SU-DHL-6 (cell line): ENCODE measurements around the gene SYT8.
"Not testable (repeated sequence)": the region's sequence is repeated elsewhere in the genome, so short reads cannot be mapped to it uniquely, and the experiment has no call there.

Experiments used
- H2AFZ ChIP-seq: fragments of 200-600 bp; sonication (generic); 2 replicates; pipeline ENCODE4 v1.6.1; 2014; ENCODE audit warnings: low read depth, mild to moderate bottlenecking, moderate library complexity, mixed read lengths, antibody characterized with exemption, low read length; ENCODE audit not compliant: severe bottlenecking
- H3F3A ChIP-seq: fragments of 200-600 bp; shearing (Covaris generic); 2 replicates; pipeline ENCODE4 v1.6.0; 2016; ENCODE audit warnings: antibody characterized with exemption, mild to moderate bottlenecking; ENCODE audit not compliant: insufficient read depth
- H3K27ac ChIP-seq: fragments of 200-600 bp; sonication (generic); 2 replicates; pipeline ENCODE4 v1.5.1; 2016; ENCODE audit warnings: low read depth, mild to moderate bottlenecking, low read length, moderate library complexity, mixed read lengths
- H3K27me3 ChIP-seq: fragments of 200-600 bp; sonication (generic), shearing (Covaris generic); 2 replicates; pipeline ENCODE4 v1.6.0; 2014; ENCODE audit warnings: mild to moderate bottlenecking, low read length
- H3K36me3 ChIP-seq: fragments of 200-600 bp; sonication (generic); 2 replicates; pipeline ENCODE4 v1.6.1; 2014; ENCODE audit warnings: mild to moderate bottlenecking, low read length, mixed read lengths
- H3K4me2 ChIP-seq: fragments of 300-600, 200-600 bp; shearing (Covaris generic), sonication (generic); 2 replicates; pipeline ENCODE4 v1.6.0; 2014; ENCODE audit warnings: low read length, low read depth, mild to moderate bottlenecking; ENCODE audit not compliant: poor library complexity, severe bottlenecking
- H3K4me3 ChIP-seq: fragments of 200-600 bp; sonication (generic); 2 replicates; pipeline ENCODE4 v1.5.1; 2014; ENCODE audit warnings: antibody characterized with exemption, low read length, mild to moderate bottlenecking, mixed read lengths; ENCODE audit not compliant: insufficient read depth, poor library complexity, severe bottlenecking
- H3K79me2 ChIP-seq: fragments of 200-600 bp; sonication (generic); 2 replicates; pipeline ENCODE4 v1.6.1; 2014; ENCODE audit warnings: mild to moderate bottlenecking, low read length, moderate library complexity; ENCODE audit not compliant: insufficient read depth
- H3K9ac ChIP-seq: fragments of 200-600 bp; sonication (generic); 2 replicates; pipeline ENCODE4 v1.7.0; 2014; ENCODE audit warnings: mild to moderate bottlenecking, low read length
- H3K9me2 ChIP-seq: fragments of 200-600 bp; sonication (generic); replicated peaks from 2 replicates; pipeline ENCODE4 v1.6.1; 2014; ENCODE audit warnings: low read length; ENCODE audit not compliant: insufficient read depth
- H3K9me3 ChIP-seq: fragments of 200-600 bp; sonication (generic); 2 replicates; pipeline ENCODE4 v1.6.1; 2014; ENCODE audit warnings: low read length, mixed read lengths; ENCODE audit not compliant: insufficient read depth
- H4K20me1 ChIP-seq: fragments of 200-600 bp; sonication (generic); 2 replicates; pipeline ENCODE4 v1.6.1; 2014; ENCODE audit warnings: low read depth, mild to moderate bottlenecking, antibody characterized with exemption, low read length, moderate library complexity, mixed read lengths
- CTCF ChIP-seq: fragments of 200-600 bp; sonication (generic); IDR thresholded peaks from one replicate; pipeline ENCODE4 v1.5.1; 2017; ENCODE audit warnings: antibody characterized with exemption, mild to moderate bottlenecking, low read length, moderate library complexity; ENCODE audit not compliant: insufficient read depth, poor library complexity, severe bottlenecking
- EZH2phosphoT487 ChIP-seq: fragments of 200-600 bp; sonication (generic), shearing (Covaris generic); conservative IDR thresholded peaks from 2 replicates; pipeline ENCODE4 v1.6.1; 2018; ENCODE audit warnings: mild to moderate bottlenecking, antibody characterized with exemption, low read length, moderate library complexity, mixed read lengths

Gene SYT8

DNA sequence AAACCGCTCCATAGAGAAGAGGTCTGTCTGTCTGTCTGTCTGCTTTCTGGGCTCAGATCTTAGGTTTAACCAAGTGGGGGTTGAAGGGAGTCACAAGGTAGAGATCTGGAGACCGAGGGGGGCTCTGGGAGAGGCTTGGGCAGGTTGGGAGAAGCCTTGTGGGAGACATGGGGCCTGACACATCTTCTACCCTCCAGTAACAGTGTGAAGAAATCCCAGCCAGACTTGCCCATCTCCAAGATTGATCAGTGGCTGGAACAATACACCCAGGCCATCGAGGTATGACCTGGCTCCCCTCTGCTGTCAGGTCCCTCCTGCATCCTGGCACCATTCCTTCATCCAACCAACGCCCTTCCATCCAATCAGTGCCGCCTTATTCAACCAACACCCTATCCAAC, 49.5 kb downstream of the SYT8 start:
- Histone ChIP-seq H3K79me2 (no peaks in the 10 kb centered on the region), H3K9ac (no peak overlapping the region), H3K4me3 (no peak overlapping the region), H3K27ac (no peak overlapping the region), H3K4me2 (no peak overlapping the region), H3K27me3 (no peaks in the 10 kb centered on the region), H3K36me3 (peaks cover 15% of the 10 kb centered on the region), H2AFZ (no peak overlapping the region), H4K20me1 (no peaks in the 10 kb centered on the region; the same call in 1 of the 2 replicates), H3K9me2 (no peaks in the 10 kb centered on the region), H3K9me3 (no peaks in the 10 kb centered on the region), H3F3A (no peaks in the 10 kb centered on the region)
- TF ChIP-seq EZH2phosphoT487 (no peak), CTCF (no peak)

DNA sequence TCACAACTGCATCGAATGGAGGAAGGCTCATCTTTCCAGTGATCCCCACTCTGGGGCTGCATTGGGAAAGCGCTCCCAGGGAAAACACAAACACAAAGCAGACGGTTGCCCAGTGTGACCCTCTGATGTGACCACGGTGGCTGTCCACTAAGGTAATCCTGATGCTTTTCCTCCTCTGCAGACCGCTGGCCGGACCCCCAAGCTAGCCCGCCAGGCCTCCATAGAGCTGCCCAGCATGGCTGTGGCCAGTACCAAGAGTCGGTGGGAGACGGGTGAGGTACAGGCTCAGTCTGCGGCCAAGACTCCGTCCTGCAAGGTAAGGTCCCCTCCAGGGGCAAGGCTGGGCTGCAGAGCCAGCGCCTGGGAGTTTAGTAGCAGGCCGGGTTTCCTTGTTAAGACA, 51.8 kb downstream of the SYT8 start:
- H3K79me2 ChIP-seq, H2AFZ ChIP-seq, H3K9me3 ChIP-seq, H3K4me2 ChIP-seq, H3F3A ChIP-seq, H3K9ac ChIP-seq, H3K9me2 ChIP-seq, H3K4me3 ChIP-seq, H4K20me1 ChIP-seq, H3K27me3 ChIP-seq, H3K27ac ChIP-seq: not testable (repeated sequence)
- peaks cover 15% of the 10 kb centered on the region for H3K36me3 ChIP-seq
